ENCODE results near the gene RPS6KA5. TPM values are rescaled to one million over a fixed set of nuclear protein-coding genes. Genes with fewer than 3 reads are reported as not detected.
"Not testable (repeated sequence)": the region's sequence is repeated elsewhere in the genome, so short reads cannot be mapped to it uniquely, and the experiment has no call there.

RPS6KA5 gene
- total RNA-seq, 2 donors from 2014 or later: 30.0 to 46.2 TPM

GRCh38 chr14:90971687-90972086 lies 88.8 kb downstream of the RPS6KA5 start:
- Mint-ChIP-seq H3K9me3 (peaks cover 8% of the 10 kb centered on the region), H3K27ac (no peak overlapping the region), H3K4me1 (peaks cover 38% of the 10 kb centered on the region), H3K36me3 (ENCODE audit: low read depth) (peaks cover 70% of the 10 kb centered on the region), H3K27me3 (no peaks in the 10 kb centered on the region), H3K4me3 (no peak overlapping the region)
- ATAC-seq (replicated peaks): no peak

- H3K4me3 Mint-ChIP-seq: peak overlapping the region; percentile 81
- peaks cover 67% of the 10 kb centered on the region for H3K36me3 Mint-ChIP-seq (ENCODE audit: low read depth)
- peaks cover 49% of the 10 kb centered on the region for H3K4me1 Mint-ChIP-seq
- no peaks in the 10 kb centered on the region for H3K27me3 Mint-ChIP-seq
- peaks cover 8% of the 10 kb centered on the region for H3K9me3 Mint-ChIP-seq
- ATAC-seq (replicated peaks): peak; percentile 92
- peak overlapping the region; percentile 97 for H3K27ac Mint-ChIP-seq
Observed at GRCh38 chr14:90970167-90970600, 90.3 kb downstream of the RPS6KA5 start.

GRCh38 chr14:90969531-90970166 lies 90.8 kb downstream of the RPS6KA5 start:
- peak; percentile 68 for ATAC-seq (replicated peaks)
- Mint-ChIP-seq H3K9me3 (peaks cover 8% of the 10 kb centered on the region), H3K4me1 (peaks cover 48% of the 10 kb centered on the region), H3K27ac (peak overlapping the region; percentile 97), H3K27me3 (no peaks in the 10 kb centered on the region), H3K36me3 (ENCODE audit: low read depth) (peaks cover 67% of the 10 kb centered on the region), H3K4me3 (peak overlapping the region; percentile 81)

GRCh38 chr14:90968025-90968424 lies 92.4 kb downstream of the RPS6KA5 start:
- no peak overlapping the region for H3K27ac Mint-ChIP-seq
- H3K9me3 Mint-ChIP-seq: peaks cover 8% of the 10 kb centered on the region
- H3K36me3 Mint-ChIP-seq (ENCODE audit: low read depth): peaks cover 57% of the 10 kb centered on the region

GRCh38 chr14:90966493-90966892 lies 93.9 kb downstream of the RPS6KA5 start:
- H3K27ac Mint-ChIP-seq: no peak overlapping the region
- H3K4me3 Mint-ChIP-seq: no peak overlapping the region
- H3K36me3 Mint-ChIP-seq (ENCODE audit: low read depth): peaks cover 54% of the 10 kb centered on the region
- H3K9me3 Mint-ChIP-seq: peaks cover 8% of the 10 kb centered on the region
- ATAC-seq (replicated peaks): no peak
- H3K27me3 Mint-ChIP-seq: no peaks in the 10 kb centered on the region
- peaks cover 40% of the 10 kb centered on the region for H3K4me1 Mint-ChIP-seq

More at GRCh38 chr14:90968025-90968424, 92.4 kb downstream of the RPS6KA5 start:
- ATAC-seq (replicated peaks): no peak
- Mint-ChIP-seq H3K4me3 (peak overlapping the region; percentile 81), H3K4me1 (peaks cover 44% of the 10 kb centered on the region), H3K27me3 (no peaks in the 10 kb centered on the region)

- Mint-ChIP-seq H3K4me1 (peaks cover 36% of the 10 kb centered on the region), H3K9me3 (peaks cover 8% of the 10 kb centered on the region), H3K36me3 (ENCODE audit: low read depth) (peaks cover 48% of the 10 kb centered on the region), H3K27me3 (no peaks in the 10 kb centered on the region), H3K4me3 (no peak overlapping the region), H3K27ac (no peak overlapping the region)
- no peak for ATAC-seq (replicated peaks)
Observed at GRCh38 chr14:90965765-90966164, 94.7 kb downstream of the RPS6KA5 start.

- Mint-ChIP-seq H3K9me3 (peaks cover 2% of the 10 kb centered on the region), H3K36me3 (ENCODE audit: low read depth) (peaks cover 52% of the 10 kb centered on the region), H3K4me1 (peaks cover 29% of the 10 kb centered on the region), H3K4me3 (no peak overlapping the region), H3K27ac (no peak overlapping the region), H3K27me3 (no peaks in the 10 kb centered on the region)
- no peak for ATAC-seq (replicated peaks)
Observed at GRCh38 chr14:90963343-90963742, 97.1 kb downstream of the RPS6KA5 start.

- H3K36me3 Mint-ChIP-seq (ENCODE audit: low read depth): peaks cover 52% of the 10 kb centered on the region
- peaks cover 22% of the 10 kb centered on the region for H3K4me1 Mint-ChIP-seq
- no peak overlapping the region for H3K4me3 Mint-ChIP-seq
- no peaks in the 10 kb centered on the region for H3K27me3 Mint-ChIP-seq
- no peaks in the 10 kb centered on the region for H3K9me3 Mint-ChIP-seq
- ATAC-seq (replicated peaks): no peak
- no peak overlapping the region for H3K27ac Mint-ChIP-seq
Observed at GRCh38 chr14:90962505-90963109, 97.8 kb downstream of the RPS6KA5 start.

GRCh38 chr14:90960818-90961217 lies 99.6 kb downstream of the RPS6KA5 start:
- peaks cover 14% of the 10 kb centered on the region for H3K4me1 Mint-ChIP-seq
- no peak overlapping the region for H3K27ac Mint-ChIP-seq
- no peaks in the 10 kb centered on the region for H3K9me3 Mint-ChIP-seq
- H3K27me3 Mint-ChIP-seq: no peaks in the 10 kb centered on the region
- H3K36me3 Mint-ChIP-seq (ENCODE audit: low read depth): peaks cover 60% of the 10 kb centered on the region
- H3K4me3 Mint-ChIP-seq: no peak overlapping the region
- ATAC-seq (replicated peaks): no peak

- Mint-ChIP-seq H3K9me3 (no peaks in the 10 kb centered on the region), H3K27ac (peak overlapping the region; percentile 2), H3K36me3 (ENCODE audit: low read depth) (peaks cover 62% of the 10 kb centered on the region), H3K4me3 (no peak overlapping the region), H3K27me3 (no peaks in the 10 kb centered on the region), H3K4me1 (peaks cover 9% of the 10 kb centered on the region)
- peak; percentile 97 for ATAC-seq (replicated peaks)
Observed at GRCh38 chr14:90959344-90959743, 101.1 kb downstream of the RPS6KA5 start.

GRCh38 chr14:90956273-90956672 lies 104.2 kb downstream of the RPS6KA5 start:
- Mint-ChIP-seq H3K9me3 (peaks cover 4% of the 10 kb centered on the region), H3K27me3 (no peaks in the 10 kb centered on the region), H3K4me1 (peaks cover 9% of the 10 kb centered on the region), H3K4me3 (no peak overlapping the region), H3K27ac (no peak overlapping the region), H3K36me3 (ENCODE audit: low read depth) (peaks cover 42% of the 10 kb centered on the region)
- no peak for ATAC-seq (replicated peaks)

- H3K4me1 Mint-ChIP-seq; H3K27ac Mint-ChIP-seq; H3K4me3 Mint-ChIP-seq; ATAC-seq (replicated peaks); H3K27me3 Mint-ChIP-seq; H3K9me3 Mint-ChIP-seq: not testable (repeated sequence)
- peaks cover 27% of the 10 kb centered on the region for H3K36me3 Mint-ChIP-seq (ENCODE audit: low read depth)
Observed at GRCh38 chr14:90953643-90954042, 106.8 kb downstream of the RPS6KA5 start.

GRCh38 chr14:90943367-90943766 lies 117.1 kb downstream of the RPS6KA5 start:
- Mint-ChIP-seq H3K27ac (no peak overlapping the region), H3K36me3 (ENCODE audit: low read depth) (peaks cover 80% of the 10 kb centered on the region)

GRCh38 chr14:90942511-90942910 lies 117.9 kb downstream of the RPS6KA5 start:
- no peaks in the 10 kb centered on the region for H3K27me3 Mint-ChIP-seq
- ATAC-seq (replicated peaks): no peak
- H3K27ac Mint-ChIP-seq: no peak overlapping the region
- H3K4me1 Mint-ChIP-seq: peaks cover 12% of the 10 kb centered on the region
- peaks cover 87% of the 10 kb centered on the region for H3K36me3 Mint-ChIP-seq (ENCODE audit: low read depth)
- H3K4me3 Mint-ChIP-seq: no peak overlapping the region
- peaks cover 12% of the 10 kb centered on the region for H3K9me3 Mint-ChIP-seq

More at GRCh38 chr14:90943367-90943766, 117.1 kb downstream of the RPS6KA5 start:
- H3K9me3 Mint-ChIP-seq: peaks cover 12% of the 10 kb centered on the region
- H3K27me3 Mint-ChIP-seq: no peaks in the 10 kb centered on the region
- no peak overlapping the region for H3K4me3 Mint-ChIP-seq
- no peak for ATAC-seq (replicated peaks)
- H3K4me1 Mint-ChIP-seq: peaks cover 12% of the 10 kb centered on the region

GRCh38 chr14:90941706-90942105 lies 118.7 kb downstream of the RPS6KA5 start:
- no peak overlapping the region for H3K4me3 Mint-ChIP-seq
- H3K4me1 Mint-ChIP-seq: peaks cover 11% of the 10 kb centered on the region
- H3K27me3 Mint-ChIP-seq: no peaks in the 10 kb centered on the region
- H3K27ac Mint-ChIP-seq: no peak overlapping the region
- ATAC-seq (replicated peaks): no peak
- peaks cover 92% of the 10 kb centered on the region for H3K36me3 Mint-ChIP-seq (ENCODE audit: low read depth)
- H3K9me3 Mint-ChIP-seq: peaks cover 12% of the 10 kb centered on the region
